Diencephalon (tissue), 1 donor: ENCODE results near the gene FAM184B. TPM values are rescaled to one million over a fixed set of nuclear protein-coding genes. Genes with fewer than 3 reads are reported as not detected.

ENCODE experiments used
- total RNA-seq: library from RNA; depleted of rRNA; stranded (reverse); fragments of >200 nt; gene quantifications from one replicate; pipeline ENCODE4 v1.2.3, GENCODE V29; 2014

The FAM184B gene
- total RNA-seq: 9.0 TPM

DNA sequence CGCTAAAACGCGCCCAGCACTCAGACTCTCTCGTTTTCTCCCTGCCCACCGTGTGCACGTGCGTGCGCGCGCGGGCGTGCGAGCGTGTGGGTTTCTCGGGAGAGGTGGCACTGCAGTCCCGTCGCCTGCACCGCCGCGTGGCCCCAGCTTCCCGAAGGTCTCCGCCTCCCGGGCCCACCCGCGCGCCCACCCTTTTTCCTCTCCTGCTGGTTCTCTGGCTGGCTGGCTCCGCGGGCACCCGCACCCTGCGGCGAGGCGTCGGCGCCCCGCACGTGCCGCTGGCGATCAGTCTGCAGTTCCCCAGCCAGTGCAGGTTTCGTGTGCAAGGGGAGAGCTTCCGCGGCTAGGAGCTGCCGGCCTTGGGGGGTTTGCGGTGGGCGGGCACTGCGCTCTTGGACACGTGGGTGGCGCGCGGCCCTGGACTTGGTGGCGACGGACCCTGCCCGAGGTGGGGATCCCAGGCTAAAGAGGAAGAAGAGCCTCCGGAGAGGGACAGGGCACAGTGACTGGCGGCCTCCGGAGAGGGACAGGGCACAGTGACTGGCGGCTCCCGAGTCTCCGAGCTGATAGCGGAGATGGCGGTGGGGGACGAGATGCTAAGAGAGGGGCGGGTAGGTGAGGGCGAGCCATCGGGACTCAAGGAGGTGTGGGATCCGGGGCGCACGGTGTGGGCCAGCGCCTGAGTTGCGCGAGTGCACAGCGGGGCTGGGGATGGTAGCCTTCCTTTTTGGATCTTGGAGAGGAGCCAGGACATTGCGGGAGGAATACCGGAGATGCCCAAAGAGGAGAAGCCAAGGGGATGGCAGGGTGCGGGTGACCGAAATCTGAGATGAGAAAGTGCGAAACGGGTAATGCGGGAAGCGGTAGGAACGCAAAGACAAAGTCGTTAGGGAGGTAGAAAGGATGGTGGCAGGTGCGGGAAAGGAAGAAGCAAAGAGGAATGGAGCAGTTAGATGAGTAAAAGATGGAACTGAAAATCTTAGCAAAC is at the start of gene FAM184B:
Gene FAM184B (minus strand): TSS at position 322 of the 988 bp plus-strand sequence. CDS start 322 bp downstream, outside the sequence.

DNA sequence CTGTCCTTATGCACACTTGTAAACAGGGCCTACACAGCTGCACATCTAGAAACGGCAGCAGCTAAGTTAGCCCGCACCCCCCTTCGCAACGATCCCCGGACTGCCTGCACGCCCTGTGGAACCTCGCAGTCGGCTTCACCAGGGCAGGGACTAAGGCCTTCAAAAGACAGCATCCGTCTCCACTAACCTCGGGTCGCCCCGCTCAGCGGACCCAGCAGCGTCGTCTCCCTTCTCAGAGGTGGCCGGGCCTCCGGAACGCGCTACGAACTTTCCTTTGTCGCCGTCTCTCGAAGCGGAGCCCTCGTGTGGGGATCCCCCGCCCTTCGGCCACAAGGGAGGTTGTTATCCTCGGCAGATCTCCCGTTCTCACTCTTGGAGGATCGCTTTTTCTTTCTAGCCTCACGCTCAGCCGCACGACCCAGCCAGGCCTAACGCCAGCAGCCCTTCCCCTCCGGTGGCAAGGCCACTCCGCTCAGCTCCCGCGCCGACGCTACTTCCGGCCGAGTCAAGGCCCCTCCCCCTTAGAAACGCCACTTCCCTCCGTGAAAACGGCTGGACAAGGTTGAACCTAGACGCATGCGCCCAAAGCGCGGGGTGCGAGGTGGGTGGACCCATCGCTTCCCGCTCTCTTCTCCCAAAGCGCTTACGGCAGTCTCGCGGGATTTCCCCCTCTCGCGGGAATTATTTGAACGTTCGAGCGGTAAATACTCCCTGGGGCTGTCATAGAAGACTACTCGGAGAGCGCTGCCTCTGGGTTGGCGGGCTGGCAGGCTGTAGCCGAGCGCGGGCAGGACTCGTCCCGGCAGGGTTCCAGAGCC is 29.0 kb upstream of the FAM184B start, which contains the start of the genes DCAF16 and NCAPG:
Gene DCAF16 (minus strand): TSS at position 498 of the 818 bp plus-strand sequence. CDS start 6,616 bp downstream, outside the sequence.
Gene NCAPG (plus strand): TSS at position 720 of the 818 bp plus-strand sequence. CDS start 99 bp downstream, outside the sequence.

DNA sequence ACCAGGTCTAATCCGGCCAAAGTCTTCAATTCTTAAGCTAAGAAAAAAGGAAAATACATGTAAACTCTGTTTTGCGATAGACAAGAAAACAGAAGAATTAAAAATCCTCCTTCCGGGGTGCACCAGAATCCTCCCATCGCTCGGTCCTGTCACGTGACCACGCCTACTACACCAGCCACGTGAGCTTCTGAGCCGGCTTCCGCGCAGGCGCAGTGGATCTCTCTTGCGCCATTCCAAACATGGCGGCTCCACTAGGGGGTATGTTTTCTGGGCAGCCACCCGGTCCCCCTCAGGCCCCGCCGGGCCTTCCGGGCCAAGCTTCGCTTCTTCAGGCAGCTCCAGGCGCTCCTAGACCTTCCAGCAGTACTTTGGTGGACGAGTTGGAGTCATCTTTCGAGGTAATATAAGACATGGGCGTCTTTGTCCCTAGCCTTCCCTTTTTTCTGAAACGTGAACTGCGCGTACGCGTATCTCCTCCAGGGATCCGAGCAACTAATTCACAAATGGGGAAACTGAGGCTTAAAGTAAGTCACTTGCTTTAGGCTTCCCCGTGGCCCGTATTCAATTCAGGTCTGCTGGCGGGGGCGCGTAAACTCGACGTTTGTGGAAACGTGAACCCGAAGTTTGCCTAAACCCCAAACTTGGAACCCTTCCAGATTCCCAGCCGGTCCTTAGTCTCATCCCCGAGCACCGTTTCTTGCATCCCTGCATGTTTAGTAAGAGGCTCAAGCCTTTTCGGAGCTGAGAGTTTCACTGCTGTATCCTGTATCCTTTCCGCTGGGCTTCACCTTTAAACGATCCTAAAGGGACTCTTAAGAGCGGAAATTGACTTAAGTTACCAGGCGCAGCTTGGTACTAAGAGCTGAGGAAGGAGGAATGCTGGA is 166.8 kb downstream of the FAM184B start, which contains the start of gene MED28:
Gene MED28 (plus strand): TSS at position 226 of the 884 bp plus-strand sequence. CDS start 14 bp downstream, at position 240.

Other genes starting within 250 kb of the FAM184B start
- gene LAP3, start 204.4 kb downstream of the FAM184B start, total RNA-seq: 53.5 TPM
- gene MED28, start 167.0 kb downstream of the FAM184B start, total RNA-seq: 37.6 TPM
- gene DCAF16, start 29.1 kb upstream of the FAM184B start, total RNA-seq: 33.2 TPM
- 12.2 TPM for gene NCAPG, start 29.4 kb upstream of the FAM184B start, total RNA-seq
- 48.7 TPM for gene LCORL, start 240.1 kb upstream of the FAM184B start, total RNA-seq